NCI-H524 (cell line): Measurements from ENCODE around the gene LRIT2.

Experiments
- DNase-seq, 2 experiments: peaks; one replicate each; lab custom pipeline; 2025; lab: John Stamatoyannopoulos, UW

LRIT2 gene

GRCh38 chr10:84243759-84244158 is 18.4 kb upstream of the LRIT2 start:
- no peak for DNase-seq

DNA sequence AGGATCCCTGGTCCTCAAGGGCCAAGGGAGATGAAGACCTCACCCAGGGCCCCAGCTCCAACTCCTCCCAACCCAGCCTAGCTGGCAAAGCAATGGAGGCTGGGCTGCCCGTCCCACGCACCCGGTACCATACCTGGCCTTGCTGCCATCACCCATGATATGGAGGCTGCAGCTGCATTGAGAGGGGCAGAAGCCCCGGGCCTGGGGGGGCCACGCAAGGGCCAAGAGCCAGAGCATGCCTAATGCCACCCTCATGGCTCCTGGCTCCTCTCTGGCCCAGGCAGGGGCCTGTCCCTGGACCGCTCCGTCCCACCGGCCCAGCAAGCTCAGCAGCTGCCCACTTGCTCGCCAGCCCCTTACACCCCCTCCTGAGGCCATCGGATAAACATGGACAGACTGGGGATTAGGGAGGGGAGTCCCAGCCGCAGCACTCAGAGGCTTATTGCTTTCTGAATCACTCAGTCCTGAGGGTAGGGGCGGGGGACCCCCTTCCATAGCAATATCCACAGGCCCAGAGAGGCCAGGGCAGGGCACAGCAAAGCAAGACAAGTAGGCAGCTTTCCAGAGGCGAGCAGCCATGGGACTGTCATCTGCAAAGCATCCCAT is 15.9 kb upstream of the LRIT2 start, which contains the start of gene LRIT1:
TSS of gene LRIT1 (minus strand) at position 362 of the 606 bp plus-strand sequence. CDS start at position 255, 107 bp downstream.
- peak in 1 of 2 experiments; percentile 34 for DNase-seq

GRCh38 chr10:84238909-84239308 is 13.6 kb upstream of the LRIT2 start:
- no peak for DNase-seq

GRCh38 chr10:84237199-84238051 is 12.1 kb upstream of the LRIT2 start:
- DNase-seq, result no peak

GRCh38 chr10:84236807-84237198 is 11.5 kb upstream of the LRIT2 start:
- DNase-seq, result no peak

- no peak for DNase-seq
Observed at GRCh38 chr10:84235096-84235495, 9.8 kb upstream of the LRIT2 start.

- no peak for DNase-seq
Observed at GRCh38 chr10:84234479-84234878, 9.1 kb upstream of the LRIT2 start.

- DNase-seq, result no peak
Observed at GRCh38 chr10:84233940-84234339, 8.6 kb upstream of the LRIT2 start.

DNA sequence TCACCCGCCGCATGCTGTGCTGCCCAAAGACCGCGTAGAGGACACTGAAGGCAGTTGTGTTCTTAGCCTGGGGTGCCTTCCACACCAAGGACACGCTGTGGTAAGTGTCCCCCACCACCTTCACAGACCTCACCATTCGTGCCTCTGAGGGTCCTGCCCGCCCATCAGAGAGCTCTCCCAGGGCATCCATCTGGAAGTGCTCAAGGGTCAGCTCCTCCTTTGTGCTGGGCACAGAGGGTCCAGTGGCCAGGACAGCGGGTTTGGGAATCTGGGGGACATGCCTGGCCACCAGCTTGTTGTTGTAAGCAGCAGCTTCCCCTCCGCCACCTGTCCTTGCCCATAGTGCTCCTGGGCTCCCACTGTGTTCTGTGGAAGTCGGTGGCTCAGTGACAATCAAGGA is 7.0 kb upstream of the LRIT2 start:
- DNase-seq, result no peak

DNA sequence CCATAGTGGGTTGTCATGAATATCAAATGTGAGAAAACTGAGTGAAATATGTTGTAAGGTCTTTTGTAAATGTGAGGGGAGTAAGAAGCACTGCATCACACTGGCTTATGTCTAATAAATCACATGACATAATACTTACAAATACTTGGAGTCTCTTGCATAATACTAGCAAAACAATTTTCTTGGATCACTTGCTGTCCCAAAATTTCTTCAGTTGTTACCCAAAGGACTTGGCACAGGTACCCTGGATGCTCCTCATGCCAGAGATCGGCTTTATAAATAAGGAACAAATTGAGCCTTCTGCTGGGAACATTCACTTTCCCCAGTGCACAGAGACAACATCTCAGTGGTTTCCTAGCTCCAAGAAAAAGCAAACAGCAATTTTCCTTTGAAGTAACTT is 5.0 kb upstream of the LRIT2 start:
- no peak for DNase-seq

GRCh38 chr10:84227810-84228209 is 2.5 kb upstream of the LRIT2 start:
- DNase-seq, result no peak

DNA sequence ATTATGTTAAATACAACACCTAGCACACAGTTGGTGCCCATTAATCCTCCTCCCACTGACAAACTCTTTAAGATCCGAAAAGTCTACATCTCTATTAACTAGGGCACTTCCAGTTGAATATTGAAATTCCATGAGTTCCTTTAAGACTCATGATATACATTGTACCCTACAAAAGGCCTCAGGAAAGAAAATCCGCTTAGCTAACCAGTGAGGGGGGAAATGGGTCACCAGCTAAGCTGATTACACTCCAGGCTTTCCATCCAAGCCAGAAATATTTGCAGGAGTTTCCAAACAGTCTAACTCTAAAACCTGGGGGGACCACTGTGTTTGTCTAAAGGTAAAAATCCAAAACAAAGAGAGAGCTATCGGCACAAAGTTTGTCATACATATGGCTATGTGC is 1.3 kb upstream of the LRIT2 start:
- no peak for DNase-seq

DNA sequence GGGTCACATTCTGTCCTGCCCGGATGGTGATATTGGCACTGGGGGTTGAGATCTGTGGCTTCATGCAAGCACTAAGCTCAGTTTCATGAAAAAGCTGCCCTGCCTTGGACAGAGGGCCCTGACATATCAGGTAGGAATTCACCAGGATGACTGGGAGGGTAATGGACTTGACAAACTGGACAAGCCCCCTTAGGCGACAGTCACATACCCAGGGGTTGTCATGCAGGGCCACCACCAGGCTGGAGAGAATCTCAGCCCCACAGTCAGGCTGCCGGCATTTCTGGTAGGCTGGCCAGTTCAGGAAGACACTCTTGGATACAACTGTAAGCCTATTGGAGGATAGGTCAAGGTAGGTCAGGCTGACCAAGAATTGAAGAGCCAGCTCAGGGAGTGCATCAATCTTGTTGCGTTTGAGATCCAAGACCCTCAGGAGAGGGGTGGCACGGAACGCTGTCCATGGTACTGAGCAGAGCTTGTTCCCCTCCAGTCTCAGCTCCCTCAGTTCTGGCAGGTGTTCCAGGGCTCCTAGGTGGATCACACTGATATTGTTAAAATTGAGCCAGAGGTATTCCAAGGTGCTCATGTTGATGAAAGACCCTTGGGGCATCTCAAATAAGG is 824 bp downstream of the LRIT2 start:
- DNase-seq, result no peak

- no peak for DNase-seq
Observed at GRCh38 chr10:84221916-84222315, 3.4 kb downstream of the LRIT2 start.

DNA sequence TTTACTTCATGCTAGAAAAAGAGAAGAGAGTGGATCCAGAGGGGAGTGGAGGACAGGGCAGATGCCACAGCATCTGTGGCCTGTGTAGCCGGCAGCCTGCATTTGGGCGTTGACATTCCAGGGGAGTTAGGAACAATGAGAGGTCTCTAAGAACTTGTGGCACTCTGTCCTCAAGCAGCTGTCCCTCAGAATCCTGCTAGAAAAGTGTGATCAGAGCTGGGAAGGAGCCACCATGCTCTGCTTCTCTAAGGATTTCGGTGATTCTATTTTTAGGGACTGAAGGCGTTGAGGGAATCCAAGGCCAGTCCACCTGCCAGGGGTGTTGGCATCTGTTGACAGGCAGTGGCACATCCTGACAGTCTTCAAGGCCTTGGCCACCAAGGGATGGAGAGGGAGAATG is 7.6 kb downstream of the LRIT2 start:
- DNase-seq, result no peak

GRCh38 chr10:84216834-84217233 is 8.5 kb downstream of the LRIT2 start:
- no peak for DNase-seq

DNA sequence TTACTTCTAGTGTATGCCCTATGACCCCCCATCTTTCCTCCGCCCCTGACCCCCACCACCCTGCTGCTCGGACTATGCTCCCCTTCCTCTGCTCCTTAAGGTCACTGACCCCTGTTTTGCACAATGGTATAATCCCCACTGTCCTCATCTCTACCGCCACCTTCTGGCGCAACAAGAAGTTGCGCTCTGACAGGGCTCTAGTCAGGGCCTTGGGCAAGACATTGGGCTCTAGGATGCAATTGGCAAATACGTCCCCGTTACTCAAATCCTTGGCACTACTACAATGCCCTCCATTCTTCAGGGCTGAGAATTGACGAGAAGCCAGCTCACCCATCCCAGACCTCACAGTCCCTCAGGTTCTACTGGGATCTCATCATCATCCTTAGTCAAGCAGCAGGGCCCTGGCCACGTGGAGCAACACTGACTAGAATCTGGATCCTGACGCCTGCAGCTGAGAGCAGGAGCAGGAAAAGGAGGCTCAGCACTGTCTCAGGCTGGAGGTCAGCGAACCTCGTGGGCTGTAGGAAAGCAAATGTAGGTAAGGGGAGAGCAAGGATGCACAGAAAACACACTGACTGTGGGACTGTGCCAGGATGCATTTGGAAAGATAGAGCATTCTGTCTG is 10.6 kb downstream of the LRIT2 start:
- no peak for DNase-seq

DNA sequence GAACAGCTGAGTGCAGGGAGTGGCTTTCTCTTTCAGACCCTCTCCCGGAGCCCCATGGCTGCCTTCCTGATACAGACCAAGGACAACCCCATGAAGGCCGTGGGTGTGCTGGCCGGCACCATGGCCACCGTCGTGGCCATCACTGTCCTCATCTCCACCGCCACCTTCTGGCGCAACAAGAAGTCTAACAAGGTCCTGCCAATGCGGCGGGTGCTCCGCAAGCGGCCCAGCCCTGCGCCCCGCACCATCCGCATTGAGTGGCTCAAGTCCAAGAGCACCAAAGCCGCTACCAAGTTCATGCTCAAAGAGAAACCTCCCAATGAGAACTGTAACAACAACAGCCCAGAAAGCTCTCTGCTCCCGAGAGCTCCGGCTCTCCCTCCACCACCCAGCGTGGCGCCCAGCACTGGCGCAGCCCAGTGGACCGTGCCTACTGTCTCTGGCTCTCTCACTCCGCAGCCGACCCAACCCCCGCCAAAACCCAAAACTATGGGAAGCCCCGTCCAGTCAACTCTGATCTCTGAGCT is 11.2 kb downstream of the LRIT2 start:
- no peak for DNase-seq

- DNase-seq, result no peak
Observed at GRCh38 chr10:84213076-84213475, 12.3 kb downstream of the LRIT2 start.

GRCh38 chr10:84212014-84212413 is 13.3 kb downstream of the LRIT2 start:
- no peak for DNase-seq

- DNase-seq, result no peak
Observed at GRCh38 chr10:84211566-84211965, 13.8 kb downstream of the LRIT2 start.

GRCh38 chr10:84208023-84208422 is 17.3 kb downstream of the LRIT2 start:
- no peak for DNase-seq
